GM19467 (cell line): ENCODE data around the gene SYTL1.

Experiments
- ATAC-seq: cut with Tn5 transposase; IDR thresholded peaks from one replicate; pipeline ENCODE4 v1.9.1; 2021; ENCODE audit warnings: mild to moderate bottlenecking, moderate library complexity; ENCODE audit not compliant: unreplicated experiment

The SYTL1 gene

DNA sequence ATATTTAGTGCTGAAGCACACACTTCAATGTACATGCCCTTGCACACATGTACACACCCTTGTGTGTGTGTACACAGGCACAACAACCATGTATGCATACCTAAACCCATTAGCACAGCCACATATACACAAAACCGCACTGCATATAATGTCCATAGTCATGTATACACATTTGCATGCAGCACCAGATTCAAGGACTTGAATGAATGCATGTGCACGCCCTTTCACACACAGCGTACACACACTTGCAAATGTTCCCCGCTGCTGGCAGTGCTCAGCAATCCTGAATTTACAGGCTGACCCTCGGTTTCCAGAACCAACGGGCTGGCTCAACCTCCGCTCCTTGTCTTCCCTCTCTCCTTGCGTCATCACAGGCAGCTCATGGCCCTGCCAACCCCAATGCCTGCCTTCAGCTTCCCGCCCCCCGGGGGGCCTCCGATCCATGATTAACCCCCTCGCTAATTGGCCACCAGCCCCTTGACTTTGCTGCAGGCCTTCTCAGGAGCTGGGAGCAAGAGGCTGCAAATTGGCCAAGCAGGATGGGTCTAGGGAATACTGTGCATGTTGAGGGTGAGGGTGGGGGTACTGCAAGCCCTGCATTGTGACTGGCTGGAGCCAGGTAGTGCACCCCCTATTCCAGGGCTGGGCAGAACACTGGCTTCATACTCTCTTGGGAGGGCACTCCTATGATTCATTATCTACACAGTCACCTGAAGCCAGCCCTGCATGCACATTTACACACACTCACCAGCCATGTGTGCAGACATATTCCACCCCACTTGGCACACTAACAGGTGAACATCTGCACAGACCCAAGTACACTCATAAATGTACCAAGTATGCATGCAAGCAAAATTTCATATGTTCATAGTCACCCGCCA is 58.5 kb downstream of the SYTL1 start:
- ATAC-seq, result no peak

- no peak for ATAC-seq
Measured at GRCh38 chr1:27400963-27401341, 59.1 kb downstream of the SYTL1 start.

GRCh38 chr1:27402349-27402754 is 60.5 kb downstream of the SYTL1 start:
- ATAC-seq, result no peak

- no peak for ATAC-seq
Measured at GRCh38 chr1:27403065-27403726, 61.4 kb downstream of the SYTL1 start.
